SU-DHL-6 (cell line): ENCODE results near the gene CHN1.

Experiments used
- H2AFZ ChIP-seq: fragments of 200-600 bp; sonication (generic); 2 replicates; pipeline ENCODE4 v1.6.1; 2014; ENCODE audit warnings: low read depth, mild to moderate bottlenecking, moderate library complexity, mixed read lengths, antibody characterized with exemption, low read length; ENCODE audit not compliant: severe bottlenecking
- H3F3A ChIP-seq: fragments of 200-600 bp; shearing (Covaris generic); 2 replicates; pipeline ENCODE4 v1.6.0; 2016; ENCODE audit warnings: antibody characterized with exemption, mild to moderate bottlenecking; ENCODE audit not compliant: insufficient read depth
- H3K27ac ChIP-seq: fragments of 200-600 bp; sonication (generic); 2 replicates; pipeline ENCODE4 v1.5.1; 2016; ENCODE audit warnings: low read depth, mild to moderate bottlenecking, low read length, moderate library complexity, mixed read lengths
- H3K27me3 ChIP-seq: fragments of 200-600 bp; sonication (generic), shearing (Covaris generic); 2 replicates; pipeline ENCODE4 v1.6.0; 2014; ENCODE audit warnings: mild to moderate bottlenecking, low read length
- H3K36me3 ChIP-seq: fragments of 200-600 bp; sonication (generic); 2 replicates; pipeline ENCODE4 v1.6.1; 2014; ENCODE audit warnings: mild to moderate bottlenecking, low read length, mixed read lengths
- H3K4me2 ChIP-seq: fragments of 300-600, 200-600 bp; shearing (Covaris generic), sonication (generic); 2 replicates; pipeline ENCODE4 v1.6.0; 2014; ENCODE audit warnings: low read length, low read depth, mild to moderate bottlenecking; ENCODE audit not compliant: poor library complexity, severe bottlenecking
- H3K4me3 ChIP-seq: fragments of 200-600 bp; sonication (generic); 2 replicates; pipeline ENCODE4 v1.5.1; 2014; ENCODE audit warnings: antibody characterized with exemption, low read length, mild to moderate bottlenecking, mixed read lengths; ENCODE audit not compliant: insufficient read depth, poor library complexity, severe bottlenecking
- H3K79me2 ChIP-seq: fragments of 200-600 bp; sonication (generic); 2 replicates; pipeline ENCODE4 v1.6.1; 2014; ENCODE audit warnings: mild to moderate bottlenecking, low read length, moderate library complexity; ENCODE audit not compliant: insufficient read depth
- H3K9ac ChIP-seq: fragments of 200-600 bp; sonication (generic); 2 replicates; pipeline ENCODE4 v1.7.0; 2014; ENCODE audit warnings: mild to moderate bottlenecking, low read length
- H3K9me2 ChIP-seq: fragments of 200-600 bp; sonication (generic); replicated peaks from 2 replicates; pipeline ENCODE4 v1.6.1; 2014; ENCODE audit warnings: low read length; ENCODE audit not compliant: insufficient read depth
- H3K9me3 ChIP-seq: fragments of 200-600 bp; sonication (generic); 2 replicates; pipeline ENCODE4 v1.6.1; 2014; ENCODE audit warnings: low read length, mixed read lengths; ENCODE audit not compliant: insufficient read depth
- H4K20me1 ChIP-seq: fragments of 200-600 bp; sonication (generic); 2 replicates; pipeline ENCODE4 v1.6.1; 2014; ENCODE audit warnings: low read depth, mild to moderate bottlenecking, antibody characterized with exemption, low read length, moderate library complexity, mixed read lengths
- EZH2phosphoT487 ChIP-seq: fragments of 200-600 bp; sonication (generic), shearing (Covaris generic); conservative IDR thresholded peaks from 2 replicates; pipeline ENCODE4 v1.6.1; 2018; ENCODE audit warnings: mild to moderate bottlenecking, antibody characterized with exemption, low read length, moderate library complexity, mixed read lengths
- TF ChIP-seq, protein P1 (sequence below): fragments of 200-600 bp; sonication (generic); IDR thresholded peaks from one replicate; pipeline ENCODE4 v1.5.1; 2017; ENCODE audit warnings: antibody characterized with exemption, mild to moderate bottlenecking, low read length, moderate library complexity; ENCODE audit not compliant: insufficient read depth, poor library complexity, severe bottlenecking

CHN1 gene

DNA sequence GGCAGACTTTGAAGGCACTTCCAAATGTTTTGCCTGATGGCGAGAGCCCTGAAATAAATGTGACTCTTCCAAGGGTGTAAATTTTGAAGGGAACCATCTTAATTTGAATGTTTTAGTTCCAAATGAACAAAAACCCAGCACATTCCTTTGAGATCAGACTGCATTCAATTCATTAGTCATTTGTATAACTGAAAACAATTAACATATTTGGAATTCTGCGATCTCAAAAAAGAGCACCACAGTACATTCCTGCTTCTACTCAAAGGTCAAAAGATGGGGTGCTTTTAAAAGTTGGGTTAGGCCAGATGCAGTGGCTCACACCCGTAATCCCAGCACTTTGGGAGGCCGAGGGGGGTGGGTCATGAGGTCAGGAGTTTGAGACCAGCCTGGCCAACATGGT lies 202.7 kb downstream of the CHN1 start:
- TF ChIP-seq, protein P1, sequence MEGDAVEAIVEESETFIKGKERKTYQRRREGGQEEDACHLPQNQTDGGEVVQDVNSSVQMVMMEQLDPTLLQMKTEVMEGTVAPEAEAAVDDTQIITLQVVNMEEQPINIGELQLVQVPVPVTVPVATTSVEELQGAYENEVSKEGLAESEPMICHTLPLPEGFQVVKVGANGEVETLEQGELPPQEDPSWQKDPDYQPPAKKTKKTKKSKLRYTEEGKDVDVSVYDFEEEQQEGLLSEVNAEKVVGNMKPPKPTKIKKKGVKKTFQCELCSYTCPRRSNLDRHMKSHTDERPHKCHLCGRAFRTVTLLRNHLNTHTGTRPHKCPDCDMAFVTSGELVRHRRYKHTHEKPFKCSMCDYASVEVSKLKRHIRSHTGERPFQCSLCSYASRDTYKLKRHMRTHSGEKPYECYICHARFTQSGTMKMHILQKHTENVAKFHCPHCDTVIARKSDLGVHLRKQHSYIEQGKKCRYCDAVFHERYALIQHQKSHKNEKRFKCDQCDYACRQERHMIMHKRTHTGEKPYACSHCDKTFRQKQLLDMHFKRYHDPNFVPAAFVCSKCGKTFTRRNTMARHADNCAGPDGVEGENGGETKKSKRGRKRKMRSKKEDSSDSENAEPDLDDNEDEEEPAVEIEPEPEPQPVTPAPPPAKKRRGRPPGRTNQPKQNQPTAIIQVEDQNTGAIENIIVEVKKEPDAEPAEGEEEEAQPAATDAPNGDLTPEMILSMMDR: no peak
- TF ChIP-seq EZH2phosphoT487: no peak
- H3K9ac ChIP-seq: no peak overlapping the region
- H3K36me3 ChIP-seq: no peaks in the 10 kb centered on the region
- no peak overlapping the region for H3K4me3 ChIP-seq
- no peak overlapping the region for H3K27ac ChIP-seq
- H3K79me2 ChIP-seq: no peaks in the 10 kb centered on the region
- no peaks in the 10 kb centered on the region for H3K9me2 ChIP-seq
- no peaks in the 10 kb centered on the region for H3F3A ChIP-seq
- no peak overlapping the region for H3K4me2 ChIP-seq
- no peaks in the 10 kb centered on the region for H3K27me3 ChIP-seq
- H3K9me3 ChIP-seq: no peaks in the 10 kb centered on the region
- H2AFZ ChIP-seq: no peak overlapping the region
- H4K20me1 ChIP-seq: no peaks in the 10 kb centered on the region

DNA sequence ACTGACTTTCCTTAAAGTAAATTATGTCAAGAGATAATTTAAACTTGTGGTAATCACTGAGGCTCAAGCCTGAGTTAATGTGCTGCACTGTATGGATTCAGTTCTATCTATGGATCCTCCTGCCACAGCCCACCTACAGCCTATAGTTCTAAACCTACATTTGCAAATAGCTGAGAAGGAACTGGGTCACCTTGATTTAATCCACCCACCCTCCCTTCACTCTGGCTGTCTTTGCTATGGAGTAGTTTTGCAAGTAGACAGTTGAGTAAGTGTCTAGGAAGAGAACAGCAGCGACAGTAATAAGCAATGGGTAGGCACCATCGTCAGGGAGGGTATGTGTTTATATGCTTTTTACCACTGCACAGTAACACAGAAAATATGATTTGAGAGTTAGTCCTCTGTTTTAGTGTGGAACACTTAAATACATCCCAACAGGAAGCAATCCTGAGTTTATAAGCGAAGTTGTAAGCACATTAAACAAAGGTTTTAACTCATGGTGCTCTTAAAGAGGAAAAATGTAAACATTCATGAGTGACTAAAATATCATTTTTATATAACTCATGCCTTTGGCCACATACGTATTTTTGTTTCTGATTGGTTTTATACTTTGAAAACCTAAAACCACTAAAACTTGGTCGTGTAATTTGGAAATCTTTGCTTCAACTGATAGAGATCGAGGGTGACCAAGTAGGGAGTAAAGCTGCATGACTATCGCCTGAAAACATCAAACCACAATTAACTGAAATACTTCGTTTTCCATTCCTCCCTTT lies 204.6 kb downstream of the CHN1 start:
- no peaks in the 10 kb centered on the region for H3F3A ChIP-seq
- H3K9me2 ChIP-seq: no peaks in the 10 kb centered on the region
- H3K4me2 ChIP-seq: no peak overlapping the region
- TF ChIP-seq, protein P1: no peak
- no peak for TF ChIP-seq EZH2phosphoT487
- no peaks in the 10 kb centered on the region for H3K27me3 ChIP-seq
- no peaks in the 10 kb centered on the region for H4K20me1 ChIP-seq
- no peaks in the 10 kb centered on the region for H3K79me2 ChIP-seq
- no peak overlapping the region for H2AFZ ChIP-seq
- H3K4me3 ChIP-seq: no peak overlapping the region
- H3K9me3 ChIP-seq: no peaks in the 10 kb centered on the region
- no peaks in the 10 kb centered on the region for H3K36me3 ChIP-seq
- H3K9ac ChIP-seq: no peak overlapping the region
- no peak overlapping the region for H3K27ac ChIP-seq

GRCh38 chr2:174798801-174799200 lies 206.4 kb downstream of the CHN1 start:
- TF ChIP-seq, protein P1: no peak
- TF ChIP-seq EZH2phosphoT487: no peak
- H3K79me2 ChIP-seq: no peaks in the 10 kb centered on the region
- H3K9ac ChIP-seq: no peak overlapping the region
- no peaks in the 10 kb centered on the region for H3F3A ChIP-seq
- no peak overlapping the region for H3K4me2 ChIP-seq
- no peak overlapping the region for H2AFZ ChIP-seq
- no peaks in the 10 kb centered on the region for H4K20me1 ChIP-seq
- H3K27ac ChIP-seq: no peak overlapping the region
- H3K4me3 ChIP-seq: no peak overlapping the region
- H3K27me3 ChIP-seq: no peaks in the 10 kb centered on the region
- H3K36me3 ChIP-seq: no peaks in the 10 kb centered on the region
- H3K9me2 ChIP-seq: no peaks in the 10 kb centered on the region
- H3K9me3 ChIP-seq: no peaks in the 10 kb centered on the region
